Activated CD4-positive, alpha-beta T cell treated with anti-CD3 and anti-CD28 coated beads, Interleukin-2, amount 10 ng/mL, durations not matched to agents 24 days and 14 days (primary cell): ENCODE data around the gene CSNK1D. TPM values are rescaled to one million over a fixed set of nuclear protein-coding genes. Genes with fewer than 3 reads are reported as not detected.

ENCODE experiments used
- DNase-seq: peaks from one replicate; pipeline ENCODE4 v3.0.0; 2022
- H3K27ac Mint-ChIP-seq: one replicate; pipeline ENCODE4 v1.8.0; 2022; ENCODE audit warnings: mild to moderate bottlenecking, mixed read lengths
- H3K27me3 Mint-ChIP-seq: one replicate; pipeline ENCODE4 v1.8.0; 2022; ENCODE audit warnings: mixed read lengths
- H3K36me3 Mint-ChIP-seq: one replicate; pipeline ENCODE4 v1.8.0; 2022; ENCODE audit warnings: low read depth, mild to moderate bottlenecking, mixed read lengths
- H3K4me1 Mint-ChIP-seq: one replicate; pipeline ENCODE4 v1.8.0; 2021; ENCODE audit warnings: mixed read lengths
- H3K4me3 Mint-ChIP-seq: one replicate; pipeline ENCODE4 v1.8.0; 2022; ENCODE audit warnings: mild to moderate bottlenecking, moderate library complexity, mixed read lengths
- H3K9me3 Mint-ChIP-seq: one replicate; pipeline ENCODE4 v1.8.0; 2021; ENCODE audit warnings: mixed read lengths
- intact Hi-C: fragments of 100-400 bp; cut with micrococcal nuclease; formaldehyde crosslinking; loops from one replicate; pipeline ENCODE4 v1.15.1; 2023
- total RNA-seq: library from RNA; stranded (reverse); gene quantifications from 2 replicates; pipeline ENCODE4 v1.2.3, GENCODE V29; 2022

Gene CSNK1D
- total RNA-seq, 1 donor from 2014 or later = 146 TPM

GRCh38 chr17:82235775-82236141 is 37.7 kb downstream of the CSNK1D start:
- H3K27me3 Mint-ChIP-seq = no peaks in the 10 kb centered on the region
- H3K9me3 Mint-ChIP-seq = no peaks in the 10 kb centered on the region
- intact Hi-C loops = loop anchor here (1.0 to 10.0 kb wide), 4 partner anchors 37 to 219 kb away; partner anchors contain the start of genes CD7, CSNK1D, CYBC1 and HEXD
- H3K4me1 Mint-ChIP-seq = peaks cover 27% of the 10 kb centered on the region
- H3K36me3 Mint-ChIP-seq = peaks cover 26% of the 10 kb centered on the region
- peak overlapping the region; percentile 35 for H3K4me3 Mint-ChIP-seq
- no peak overlapping the region for H3K27ac Mint-ChIP-seq
- no peak for DNase-seq

GRCh38 chr17:82235056-82235774 is 38.3 kb downstream of the CSNK1D start:
- H3K27ac Mint-ChIP-seq = no peak overlapping the region
- DNase-seq = no peak
- intact Hi-C loops = loop anchor here (5.0 to 10.0 kb wide), 3 partner anchors 37 to 220 kb away; partner anchors contain the start of genes CSNK1D, CYBC1, HEXD and NARF
- H3K9me3 Mint-ChIP-seq = no peaks in the 10 kb centered on the region
- H3K4me3 Mint-ChIP-seq = no peak overlapping the region
- no peaks in the 10 kb centered on the region for H3K27me3 Mint-ChIP-seq
- H3K36me3 Mint-ChIP-seq = peaks cover 21% of the 10 kb centered on the region
- peaks cover 22% of the 10 kb centered on the region for H3K4me1 Mint-ChIP-seq

GRCh38 chr17:82234211-82235055 is 39.1 kb downstream of the CSNK1D start:
- Mint-ChIP-seq H3K27ac (no peak overlapping the region), H3K4me3 (peak overlapping the region; percentile 15), H3K9me3 (no peaks in the 10 kb centered on the region), H3K36me3 (peaks cover 24% of the 10 kb centered on the region), H3K27me3 (no peaks in the 10 kb centered on the region), H3K4me1 (peaks cover 22% of the 10 kb centered on the region)
- intact Hi-C loops = loop anchor here (5.0 to 10.0 kb wide), 3 partner anchors 38 to 220 kb away; partner anchors contain the start of genes CSNK1D, CYBC1, HEXD and NARF
- peak; percentile 58 for DNase-seq

GRCh38 chr17:82232876-82233785 is 40.4 kb downstream of the CSNK1D start:
- peak; percentile 61 for DNase-seq
- Mint-ChIP-seq H3K4me1 (peaks cover 15% of the 10 kb centered on the region), H3K9me3 (no peaks in the 10 kb centered on the region), H3K27me3 (no peaks in the 10 kb centered on the region), H3K4me3 (peak overlapping the region; percentile 21), H3K36me3 (peaks cover 19% of the 10 kb centered on the region), H3K27ac (no peak overlapping the region)
- intact Hi-C loops = loop anchor here (10.0 kb wide), 2 partner anchors 182 to 222 kb away; partner anchors contain the start of genes CYBC1, HEXD, NARF and OGFOD3

GRCh38 chr17:82232322-82232820 is 41.1 kb downstream of the CSNK1D start:
- DNase-seq = peak; percentile 62
- no peak overlapping the region for H3K4me3 Mint-ChIP-seq
- H3K4me1 Mint-ChIP-seq = peaks cover 12% of the 10 kb centered on the region
- no peaks in the 10 kb centered on the region for H3K27me3 Mint-ChIP-seq
- H3K9me3 Mint-ChIP-seq = no peaks in the 10 kb centered on the region
- peaks cover 16% of the 10 kb centered on the region for H3K36me3 Mint-ChIP-seq
- no peak overlapping the region for H3K27ac Mint-ChIP-seq
- intact Hi-C loops = loop anchor here (10.0 kb wide), 2 partner anchors 182 to 222 kb away; partner anchors contain the start of genes CYBC1, HEXD, NARF and OGFOD3

GRCh38 chr17:82231562-82232321 is 41.8 kb downstream of the CSNK1D start:
- peaks cover 13% of the 10 kb centered on the region for H3K4me1 Mint-ChIP-seq
- no peaks in the 10 kb centered on the region for H3K9me3 Mint-ChIP-seq
- peak overlapping the region; percentile 26 for H3K4me3 Mint-ChIP-seq
- intact Hi-C loops = loop anchor here (10.0 kb wide), 2 partner anchors 183 to 223 kb away; partner anchors contain the start of genes CYBC1, HEXD, NARF and OGFOD3
- H3K36me3 Mint-ChIP-seq = peaks cover 16% of the 10 kb centered on the region
- no peaks in the 10 kb centered on the region for H3K27me3 Mint-ChIP-seq
- no peak overlapping the region for H3K27ac Mint-ChIP-seq
- DNase-seq = peak; percentile 81

- Mint-ChIP-seq H3K4me1 (peaks cover 12% of the 10 kb centered on the region), H3K27ac (no peak overlapping the region), H3K27me3 (no peaks in the 10 kb centered on the region), H3K4me3 (peak overlapping the region; percentile 30), H3K36me3 (peaks cover 13% of the 10 kb centered on the region), H3K9me3 (no peaks in the 10 kb centered on the region)
- DNase-seq = no peak
- intact Hi-C loops = loop anchor here (10.0 kb wide), 2 partner anchors 184 to 224 kb away; partner anchors contain the start of genes CYBC1, HEXD, NARF and OGFOD3
Measured at GRCh38 chr17:82231312-82231561, 42.3 kb downstream of the CSNK1D start.

GRCh38 chr17:82230609-82231311 is 42.7 kb downstream of the CSNK1D start:
- H3K4me3 Mint-ChIP-seq = peak overlapping the region; percentile 96
- peaks cover 10% of the 10 kb centered on the region for H3K36me3 Mint-ChIP-seq
- DNase-seq = peak; percentile 92
- no peaks in the 10 kb centered on the region for H3K27me3 Mint-ChIP-seq
- H3K27ac Mint-ChIP-seq = no peak overlapping the region
- no peaks in the 10 kb centered on the region for H3K9me3 Mint-ChIP-seq
- intact Hi-C loops = loop anchor here (10.0 kb wide), 2 partner anchors 184 to 224 kb away; partner anchors contain the start of genes CYBC1, HEXD, NARF and OGFOD3
- peaks cover 8% of the 10 kb centered on the region for H3K4me1 Mint-ChIP-seq

GRCh38 chr17:82229698-82230608 is 43.5 kb downstream of the CSNK1D start:
- Mint-ChIP-seq H3K27ac (peak overlapping the region; percentile 92), H3K36me3 (peaks cover 8% of the 10 kb centered on the region), H3K4me1 (peaks cover 6% of the 10 kb centered on the region), H3K27me3 (no peaks in the 10 kb centered on the region), H3K9me3 (no peaks in the 10 kb centered on the region), H3K4me3 (peak overlapping the region; percentile 96)
- intact Hi-C loops = loop anchor here (2.0 to 10.0 kb wide), 4 partner anchors 17 to 225 kb away; partner anchors contain the start of genes CCDC57, CENPX, CYBC1 and HEXD
- peak; percentile 72 for DNase-seq

- DNase-seq = peak; percentile 94
- Mint-ChIP-seq H3K9me3 (no peaks in the 10 kb centered on the region), H3K36me3 (peaks cover 8% of the 10 kb centered on the region), H3K27me3 (no peaks in the 10 kb centered on the region), H3K4me1 (peaks cover 6% of the 10 kb centered on the region), H3K4me3 (peak within 1 kb of the TSS; percentile 96), H3K27ac (peak within 1 kb of the TSS; percentile 92)
- intact Hi-C loops = loop anchor here (2.0 to 5.0 kb wide), 2 partner anchors 16 to 207 kb away; partner anchors contain the start of genes CCDC57, CENPX and LRRC45
Measured at GRCh38 chr17:82228842-82229697, 44.4 kb downstream of the CSNK1D start, which contains the start of gene SLC16A3. SLC16A3 (plus strand) TSS chr17:82229042; CDS start chr17:82236009, 6,967 bp downstream.
